NCI-H1694 treated with DMSO at 0.1 percent for 48 hours (cell line): ENCODE data around the gene GNA12.
"Not testable (repeated sequence)": the region's sequence is repeated elsewhere in the genome, so short reads cannot be mapped to it uniquely, and the experiment has no call there.

Source experiments
- DNase-seq: peaks from one replicate; lab custom pipeline; 2025; lab: John Stamatoyannopoulos, UW

The GNA12 gene

DNA sequence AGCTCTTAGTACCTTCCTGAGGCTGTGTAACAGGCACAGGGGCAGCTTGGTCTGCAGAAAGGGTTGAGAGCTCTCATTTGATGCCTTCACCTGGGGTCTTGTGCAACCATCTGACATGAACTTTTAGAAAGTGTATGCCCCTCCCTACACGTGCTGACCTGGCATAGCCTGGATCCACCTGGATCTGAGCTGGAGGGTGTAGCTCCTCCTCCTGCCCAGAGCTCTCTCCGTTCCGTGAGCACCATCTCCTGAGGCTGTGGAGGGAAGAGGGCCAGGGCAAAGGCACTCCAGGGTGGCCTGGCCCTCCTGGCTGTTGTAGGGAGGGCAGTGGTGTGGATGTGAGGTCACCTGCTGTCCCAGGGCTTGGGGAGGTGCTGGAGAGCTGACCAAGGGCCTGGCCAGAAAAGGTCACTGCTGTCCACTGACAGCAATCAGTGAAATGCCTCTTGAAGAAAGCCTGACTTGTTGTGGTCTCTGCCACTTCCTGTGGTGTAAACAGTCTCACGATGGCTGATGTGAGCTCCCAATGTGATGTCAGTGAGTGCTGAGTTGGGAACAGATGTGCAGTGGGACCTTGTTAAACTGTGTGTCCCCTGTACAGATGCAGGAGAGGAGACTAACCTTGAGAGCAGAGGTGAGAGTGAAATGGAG, 133.1 kb downstream of the GNA12 start:
- no peak for DNase-seq

DNA sequence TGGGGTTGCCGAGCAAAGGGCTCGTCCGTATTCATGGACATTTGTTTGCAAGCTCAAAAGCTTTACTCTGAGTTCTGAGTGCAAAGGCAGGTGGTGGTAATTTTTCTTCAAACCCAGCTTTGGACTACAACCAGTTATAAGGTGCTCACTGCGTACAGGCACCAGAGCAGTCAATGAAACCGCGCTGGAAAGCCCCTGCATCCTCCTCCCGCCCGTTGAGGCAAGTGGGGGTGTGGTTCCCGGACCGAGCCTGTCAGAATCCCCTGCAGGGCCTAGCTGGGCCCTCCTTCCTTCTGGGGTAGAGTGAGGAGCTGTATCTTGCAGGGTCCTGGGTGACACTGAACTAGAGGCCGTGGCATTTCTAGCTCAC, 133.8 kb downstream of the GNA12 start:
- no peak for DNase-seq

DNA sequence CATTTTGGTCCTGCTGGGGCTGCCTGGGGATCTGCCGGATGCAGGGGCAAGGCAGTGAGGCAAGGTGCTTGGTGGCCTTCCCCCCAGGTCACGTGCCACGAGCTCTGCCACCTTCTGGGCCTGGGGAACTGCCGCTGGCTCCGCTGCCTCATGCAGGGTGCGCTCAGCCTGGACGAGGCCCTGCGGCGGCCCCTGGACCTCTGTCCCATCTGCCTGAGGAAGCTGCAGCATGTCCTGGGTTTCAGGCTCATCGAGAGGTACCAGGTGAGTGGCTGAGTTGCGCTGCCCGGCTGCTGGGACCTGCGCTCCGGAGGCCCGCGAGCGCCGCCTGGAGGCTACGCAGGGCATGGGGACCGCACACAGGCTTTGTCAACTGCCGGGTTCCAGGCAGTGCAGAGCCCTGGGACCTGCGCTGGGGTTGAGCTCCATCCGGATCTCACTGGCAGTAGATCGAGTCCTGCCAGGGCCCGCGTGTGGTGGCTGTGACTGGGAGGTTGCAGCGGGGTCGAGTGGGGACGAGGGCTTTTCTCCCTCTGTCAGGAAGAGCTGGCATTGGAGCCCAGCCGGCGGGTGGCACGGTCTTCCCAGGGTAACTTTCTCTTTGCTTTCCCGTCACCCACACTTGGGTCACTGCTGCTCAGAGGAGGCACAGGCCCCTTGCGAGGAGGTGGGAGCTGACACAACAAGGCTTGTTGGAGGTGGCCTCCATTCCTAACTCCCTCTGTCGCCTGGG, 134.4 kb downstream of the GNA12 start:
- peak; percentile 43 for DNase-seq

DNA sequence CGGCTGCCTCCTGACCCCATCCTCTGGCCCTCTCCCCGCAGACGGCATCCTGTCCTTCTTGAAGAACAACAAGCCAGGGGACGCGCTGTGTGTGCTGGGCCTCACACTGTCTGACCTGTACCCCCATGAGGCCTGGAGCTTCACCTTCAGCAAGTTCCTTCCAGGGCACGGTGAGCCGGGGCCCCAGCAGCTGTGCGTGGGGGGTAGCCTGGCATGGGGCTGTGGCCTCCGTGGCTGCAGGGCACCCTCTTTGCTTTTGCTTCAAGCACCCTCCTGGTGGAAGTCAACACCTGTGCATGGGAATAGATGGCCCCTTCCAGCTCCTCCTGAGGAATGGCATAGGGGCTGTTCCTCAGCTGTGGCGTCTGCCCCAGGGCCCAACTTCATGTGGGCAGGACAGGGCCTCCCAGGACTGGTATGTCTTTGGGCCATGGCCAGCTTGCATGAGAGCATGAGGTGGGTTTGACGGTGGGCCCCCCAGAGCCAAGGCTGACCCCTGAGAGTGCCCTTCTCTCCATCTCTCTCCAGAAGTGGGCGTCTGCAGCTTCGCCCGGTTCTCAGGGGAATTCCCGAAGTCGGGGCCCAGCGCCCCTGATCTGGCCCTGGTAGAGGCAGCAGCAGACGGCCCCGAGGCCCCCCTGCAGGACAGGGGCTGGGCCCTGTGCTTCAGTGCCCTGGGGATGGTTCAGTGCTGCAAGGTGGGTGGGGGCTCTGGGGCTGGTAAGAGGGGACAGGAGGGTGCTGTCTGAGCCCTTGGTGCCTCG, 135.4 kb downstream of the GNA12 start:
- DNase-seq, result no peak

DNA sequence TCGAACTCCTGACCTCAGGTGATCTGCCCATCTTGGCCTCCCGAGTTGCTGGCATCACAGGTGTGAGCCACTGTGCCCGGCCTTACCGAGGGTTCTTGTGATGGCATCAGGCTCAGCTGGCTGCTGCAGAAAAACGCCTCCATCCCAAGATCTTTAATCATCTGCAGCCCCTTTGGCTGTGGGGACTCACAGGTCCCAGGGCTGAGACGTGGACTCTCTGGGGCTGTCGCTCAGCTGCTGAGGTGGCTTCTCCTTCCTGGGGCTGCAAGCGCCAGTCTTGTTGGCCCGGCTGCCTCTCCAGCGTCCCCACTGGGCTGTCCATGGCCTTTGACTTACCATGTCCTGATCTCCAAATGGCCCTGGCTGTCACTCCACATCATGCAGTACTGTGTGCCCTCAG, 136.1 kb downstream of the GNA12 start:
- DNase-seq, result no peak

DNA sequence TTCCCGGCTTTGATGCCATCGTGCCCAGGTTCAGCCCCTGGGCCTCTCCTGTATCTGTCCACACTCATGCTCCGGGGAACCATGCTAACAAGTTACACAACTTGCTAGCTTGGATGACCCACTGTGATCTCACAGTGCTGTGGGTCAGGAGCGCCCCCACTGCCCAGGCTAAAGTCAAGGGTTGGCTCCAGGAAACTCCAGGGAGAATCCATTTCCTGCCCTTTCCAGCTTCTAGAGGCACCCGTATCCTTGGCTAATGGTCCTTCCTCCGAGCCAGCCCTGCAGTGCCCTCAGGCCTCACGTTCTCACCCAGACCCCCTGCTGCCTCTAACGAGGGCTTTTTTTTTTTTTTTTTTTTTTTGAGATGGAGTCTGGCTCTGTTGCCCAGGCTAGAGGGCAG, 136.6 kb downstream of the GNA12 start:
- DNase-seq, result no peak

DNA sequence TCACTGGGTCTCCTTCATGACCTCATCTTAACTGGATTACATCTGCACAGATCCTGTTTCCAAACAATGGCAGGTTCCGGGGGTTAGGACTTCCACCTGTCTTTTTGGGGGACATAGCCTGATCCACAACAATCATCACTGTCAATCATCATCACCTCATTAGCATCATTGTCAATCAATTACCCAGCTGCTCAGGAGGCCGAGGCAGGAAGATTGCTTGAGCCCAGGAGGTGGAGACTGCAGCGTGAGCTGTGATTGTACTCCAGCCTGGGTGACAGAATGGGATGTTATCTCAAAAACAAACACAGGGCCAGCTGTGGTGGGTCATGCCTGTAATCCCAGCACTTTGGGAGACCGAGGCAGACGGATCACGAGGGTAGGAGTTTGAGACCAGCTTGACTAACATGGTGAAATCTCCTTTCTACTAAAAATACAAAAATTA, 137.4 kb downstream of the GNA12 start:
- DNase-seq, result no peak

DNA sequence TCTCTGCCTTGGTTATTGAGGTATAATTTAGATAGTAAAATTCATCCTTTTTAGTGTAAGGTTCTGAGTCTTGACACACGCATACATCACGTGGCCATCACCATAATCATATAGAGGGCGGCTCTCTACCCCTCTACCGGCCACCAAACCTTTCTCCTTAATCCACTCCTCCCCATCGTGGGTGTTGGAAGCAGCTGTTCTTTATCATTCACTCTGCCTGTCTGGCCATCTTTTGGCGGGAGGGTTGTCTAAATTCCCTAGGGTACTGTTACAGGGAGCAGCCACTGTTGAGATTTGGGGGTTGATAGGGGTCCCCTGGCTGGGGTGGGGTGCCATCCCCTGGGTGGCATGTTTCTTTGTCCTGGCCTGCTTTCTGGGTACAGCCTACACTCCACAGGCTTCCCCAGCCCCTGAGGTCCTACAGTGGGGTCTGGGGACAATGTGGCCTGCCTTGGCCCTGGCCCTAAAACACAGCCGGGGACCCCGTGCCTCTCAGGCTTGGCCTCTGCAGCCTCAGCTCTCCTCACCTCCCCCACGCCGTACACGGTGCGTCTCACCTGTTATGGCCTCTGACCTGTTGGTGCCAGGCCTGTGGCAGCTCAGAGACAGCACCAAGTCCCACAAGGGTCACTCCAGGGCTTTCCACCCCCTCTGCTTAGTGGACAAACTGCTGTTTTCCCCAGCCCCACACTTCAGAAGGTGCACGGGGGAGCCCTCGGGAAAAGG, 138.6 kb downstream of the GNA12 start:
- DNase-seq, result no peak

DNA sequence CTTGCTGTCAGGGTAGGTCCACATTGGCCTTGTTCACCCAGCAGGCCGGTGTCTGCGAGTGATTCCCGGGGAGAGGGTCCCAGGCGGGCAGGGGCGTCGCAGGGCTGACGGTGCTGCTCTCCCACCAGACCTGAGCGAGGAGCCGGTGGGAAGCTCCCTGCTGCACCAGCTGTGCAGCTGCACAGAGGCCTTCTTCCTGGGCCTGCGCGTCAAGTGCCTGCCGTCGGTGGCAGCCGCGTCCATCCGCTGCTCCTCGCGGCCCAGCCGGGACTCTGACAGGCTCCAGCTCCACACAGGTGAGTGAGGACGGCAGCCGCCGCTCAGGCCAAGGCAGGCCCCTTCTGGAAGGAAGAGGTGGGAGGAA, 141.5 kb downstream of the GNA12 start:
- DNase-seq, result no peak

DNA sequence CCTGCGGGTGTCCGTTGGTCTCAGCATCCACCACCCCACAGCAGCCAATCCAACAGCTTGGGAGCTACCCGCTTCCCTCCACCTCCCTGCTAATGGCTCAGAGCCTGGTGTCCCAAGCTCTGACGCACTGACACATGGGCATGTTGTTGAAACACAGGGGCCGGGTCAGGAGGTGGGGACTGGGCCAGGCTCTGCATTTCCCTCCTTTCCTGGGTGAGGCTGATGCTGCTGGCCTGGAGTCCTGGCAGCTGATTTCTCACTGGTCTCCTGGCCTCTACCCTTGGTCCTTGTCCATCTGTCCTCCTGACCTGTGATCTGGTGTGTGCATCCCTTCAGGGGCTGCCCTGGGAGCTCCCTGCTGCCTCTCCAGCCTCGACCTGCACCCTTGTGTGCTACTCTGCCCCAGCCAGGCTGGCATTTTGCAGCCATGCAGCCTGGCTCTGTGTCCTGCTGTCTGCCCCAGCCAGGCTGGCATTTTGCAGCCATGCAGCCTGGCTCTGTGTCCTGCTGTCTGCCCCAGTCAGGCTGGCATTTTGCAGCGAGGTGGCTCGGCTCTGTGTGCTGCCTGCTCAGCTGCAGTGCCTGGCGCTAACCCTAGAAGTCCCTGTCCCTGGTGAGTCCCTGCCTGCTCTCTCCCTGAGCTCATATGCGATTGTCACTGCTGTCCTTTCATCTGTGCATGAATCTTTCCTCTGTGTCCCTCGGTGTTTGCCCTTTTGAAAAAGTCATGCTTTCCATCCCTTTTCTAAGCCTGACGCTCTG, 142.1 kb downstream of the GNA12 start:
- DNase-seq, result no peak

DNA sequence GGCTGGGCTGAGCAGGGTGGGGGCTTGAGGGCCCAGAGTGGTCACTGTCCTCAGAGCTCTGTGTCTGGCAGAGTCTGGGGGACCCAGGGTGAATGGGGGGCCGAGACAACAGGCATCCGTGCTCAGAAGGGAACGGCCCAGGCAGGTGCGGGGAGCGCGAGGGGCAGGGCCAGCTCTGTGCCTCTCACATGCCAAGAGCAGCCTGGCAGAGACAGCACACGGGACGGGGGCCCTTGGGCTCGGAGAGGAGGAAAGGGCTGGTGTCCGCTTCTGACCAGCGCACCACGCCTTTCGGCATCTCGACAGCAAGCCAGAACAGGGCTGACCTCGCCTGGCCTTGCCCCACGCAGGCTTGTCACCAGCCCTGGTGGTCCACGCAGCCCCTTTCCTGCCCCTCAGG, 142.7 kb downstream of the GNA12 start:
- no peak for DNase-seq

DNA sequence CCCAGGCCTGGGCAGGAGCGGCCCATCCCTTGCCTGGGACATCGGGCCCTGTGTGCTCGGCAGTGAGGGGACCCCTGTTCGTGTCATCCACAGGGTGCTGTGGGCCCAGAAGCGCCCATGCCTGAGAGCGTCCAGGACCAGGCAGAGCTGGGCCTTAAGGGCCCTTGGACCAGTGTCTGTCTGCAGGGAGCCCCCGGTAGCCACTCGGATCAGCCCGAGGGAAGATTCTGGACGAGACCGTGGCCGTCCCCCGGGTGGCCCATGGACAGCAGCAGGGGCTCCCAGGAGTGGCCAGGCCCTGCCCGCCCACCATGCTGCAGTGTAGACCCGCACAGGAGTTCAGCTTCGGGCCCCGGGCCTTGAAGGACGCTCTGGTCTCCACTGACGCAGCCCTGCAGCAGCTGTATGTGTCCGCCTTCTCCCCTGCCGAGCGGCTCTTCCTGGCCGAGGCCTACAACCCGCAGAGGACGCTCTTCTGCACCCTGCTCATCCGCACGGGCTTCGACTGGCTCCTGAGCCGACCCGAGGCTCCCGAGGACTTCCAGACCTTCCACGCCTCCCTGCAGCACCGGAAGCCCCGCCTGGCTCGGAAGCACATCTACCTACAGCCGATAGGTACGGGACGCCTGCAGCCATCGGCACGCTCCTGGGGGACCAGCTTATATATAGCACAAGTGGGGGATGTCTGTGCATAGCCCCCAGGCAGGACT, 143.8 kb downstream of the GNA12 start:
- no peak for DNase-seq

DNA sequence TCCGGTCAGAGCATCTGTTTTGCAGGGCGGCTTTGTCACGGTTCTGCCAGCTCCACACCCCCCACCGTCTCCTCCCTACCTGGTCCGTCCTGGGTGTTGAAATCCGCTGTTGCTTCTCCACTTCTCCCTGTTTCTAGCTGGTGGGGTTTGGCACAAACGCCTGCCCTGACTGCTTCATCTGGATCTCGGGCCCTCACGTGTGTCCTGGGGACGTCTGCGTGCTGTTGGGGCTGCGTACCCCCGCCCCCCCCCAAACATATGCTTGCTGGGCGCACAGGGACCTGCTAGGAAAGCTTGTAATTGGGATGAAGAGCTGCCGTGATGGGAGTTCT, 144.9 kb downstream of the GNA12 start:
- DNase-seq, result no peak

DNA sequence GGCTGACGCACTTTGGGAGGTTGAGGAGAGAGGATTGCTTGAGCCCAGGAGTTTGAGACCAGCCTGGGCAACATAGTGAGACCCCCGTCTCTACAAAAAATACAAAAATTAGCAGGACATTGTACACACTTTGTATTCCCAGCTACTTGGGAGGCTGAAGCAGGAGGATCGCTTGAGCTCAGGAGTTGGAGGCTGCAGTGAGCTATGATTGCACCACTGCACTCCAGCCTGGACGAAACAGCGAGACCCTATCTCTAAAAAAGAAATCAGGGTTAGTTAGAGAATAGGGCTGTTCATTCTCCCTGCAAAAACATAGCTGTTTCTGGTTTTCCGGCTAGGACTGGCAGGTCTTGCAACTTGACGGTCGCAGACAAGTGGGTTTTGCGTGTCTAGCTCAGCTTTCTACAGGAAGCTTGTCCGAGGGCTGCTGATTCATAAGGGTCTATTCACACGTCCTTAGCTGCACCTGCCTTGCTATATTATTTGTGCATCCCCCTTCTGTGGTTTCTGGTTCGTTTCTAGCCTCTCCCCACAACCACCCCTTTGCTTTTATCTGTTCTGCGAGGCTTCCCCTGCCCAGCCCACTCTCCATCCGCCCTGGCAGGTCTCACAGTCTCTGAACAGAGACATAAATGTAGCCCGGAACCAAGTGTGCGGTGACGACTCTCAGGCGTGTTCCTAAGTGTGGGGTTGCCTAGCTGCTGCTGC, 145.4 kb downstream of the GNA12 start:
- DNase-seq, result no peak

DNA sequence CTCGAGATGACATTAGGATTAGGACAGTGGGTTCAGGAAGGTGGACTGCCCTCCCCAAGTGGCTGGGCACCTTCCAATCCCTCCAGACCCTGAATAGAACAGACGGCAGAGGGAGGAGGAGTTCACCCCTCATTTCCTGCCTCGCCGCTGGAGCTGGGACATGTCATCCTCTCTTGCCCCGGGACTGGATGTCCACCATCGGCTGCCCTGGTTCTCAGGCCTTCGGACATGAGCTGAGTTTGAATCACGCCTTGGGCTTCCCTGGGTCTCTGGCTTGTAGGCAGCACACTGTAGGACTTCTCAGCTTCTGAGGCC, 150.0 kb downstream of the GNA12 start:
- DNase-seq, result not testable (repeated sequence)

DNA sequence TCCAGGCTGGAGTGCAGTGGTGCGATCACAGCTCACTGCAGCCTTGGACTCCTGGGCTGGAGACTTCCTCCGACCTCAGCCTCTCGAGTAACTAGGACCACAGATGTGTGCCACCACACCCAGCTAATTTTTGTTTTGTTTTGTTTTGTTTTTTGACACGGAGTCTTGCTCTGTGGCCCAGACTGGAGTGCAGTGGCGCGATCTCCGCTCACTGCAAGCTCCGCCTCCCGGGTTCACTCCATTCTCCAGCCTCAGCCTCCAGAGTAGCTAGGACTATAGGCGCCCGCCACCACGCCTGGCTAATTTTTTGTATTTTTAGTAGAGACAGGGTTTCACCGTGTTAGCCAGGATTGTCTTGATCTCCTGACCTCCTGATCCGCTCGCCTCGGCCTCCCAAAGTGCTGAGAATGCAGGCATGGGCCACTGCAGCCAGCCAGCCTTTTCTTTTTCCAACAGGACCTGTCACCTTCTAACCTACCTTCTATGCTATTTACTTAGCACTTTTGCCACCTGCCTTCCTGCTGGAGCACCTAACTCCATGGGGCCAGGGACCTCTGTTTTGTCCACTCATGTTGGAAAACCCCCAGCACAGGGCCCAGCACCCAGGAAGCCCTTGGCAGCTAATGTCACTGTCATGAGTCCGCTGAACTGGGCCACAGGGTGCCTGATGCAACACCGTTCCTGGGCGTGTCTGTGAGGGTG, 150.5 kb downstream of the GNA12 start:
- DNase-seq, result not testable (repeated sequence)

DNA sequence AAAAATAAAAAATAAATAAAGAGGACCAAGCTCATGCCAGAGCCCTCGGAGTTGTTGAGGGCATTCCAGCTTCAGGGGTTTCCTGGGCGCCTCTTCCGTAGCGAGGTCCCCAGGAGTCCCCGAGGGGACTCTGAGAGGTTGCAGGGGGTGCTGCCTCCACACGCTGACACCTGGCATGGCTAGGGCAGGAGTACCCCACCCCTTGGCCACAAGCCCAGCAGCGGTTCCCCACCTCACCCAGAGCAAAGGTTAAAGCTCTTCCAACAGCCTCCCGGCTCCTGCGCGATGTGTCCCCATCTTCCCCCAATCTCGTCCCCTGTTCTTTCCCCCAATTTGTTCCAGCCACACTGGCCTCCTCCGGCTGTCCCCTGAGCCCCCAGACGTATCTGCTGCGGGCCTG, 151.6 kb downstream of the GNA12 start:
- DNase-seq, result no peak

DNA sequence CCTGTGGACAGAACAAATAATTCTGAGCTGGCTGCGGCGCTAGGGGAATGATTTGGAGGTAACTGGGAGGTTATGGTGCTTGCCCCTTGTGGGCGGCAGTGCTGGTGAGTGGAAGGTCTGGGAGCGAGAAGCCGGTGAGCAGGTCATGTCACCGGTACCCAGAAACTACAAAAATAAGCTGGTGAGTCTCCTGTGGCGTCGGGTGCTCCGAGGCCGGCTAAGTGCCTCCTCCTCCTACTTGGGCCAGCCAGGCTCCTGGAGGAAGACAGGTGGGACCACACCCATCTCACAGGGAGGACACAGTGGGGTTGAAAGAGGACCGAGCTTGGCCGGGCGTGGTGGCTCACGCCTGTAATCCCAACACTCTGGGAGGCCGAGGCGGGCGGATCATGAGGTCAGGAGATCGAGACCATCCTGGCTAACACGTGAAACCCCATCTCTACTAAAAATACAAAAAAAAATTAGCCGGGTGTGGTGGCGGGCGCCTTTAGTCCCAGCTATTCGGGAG, 152.1 kb downstream of the GNA12 start:
- not testable (repeated sequence) for DNase-seq

DNA sequence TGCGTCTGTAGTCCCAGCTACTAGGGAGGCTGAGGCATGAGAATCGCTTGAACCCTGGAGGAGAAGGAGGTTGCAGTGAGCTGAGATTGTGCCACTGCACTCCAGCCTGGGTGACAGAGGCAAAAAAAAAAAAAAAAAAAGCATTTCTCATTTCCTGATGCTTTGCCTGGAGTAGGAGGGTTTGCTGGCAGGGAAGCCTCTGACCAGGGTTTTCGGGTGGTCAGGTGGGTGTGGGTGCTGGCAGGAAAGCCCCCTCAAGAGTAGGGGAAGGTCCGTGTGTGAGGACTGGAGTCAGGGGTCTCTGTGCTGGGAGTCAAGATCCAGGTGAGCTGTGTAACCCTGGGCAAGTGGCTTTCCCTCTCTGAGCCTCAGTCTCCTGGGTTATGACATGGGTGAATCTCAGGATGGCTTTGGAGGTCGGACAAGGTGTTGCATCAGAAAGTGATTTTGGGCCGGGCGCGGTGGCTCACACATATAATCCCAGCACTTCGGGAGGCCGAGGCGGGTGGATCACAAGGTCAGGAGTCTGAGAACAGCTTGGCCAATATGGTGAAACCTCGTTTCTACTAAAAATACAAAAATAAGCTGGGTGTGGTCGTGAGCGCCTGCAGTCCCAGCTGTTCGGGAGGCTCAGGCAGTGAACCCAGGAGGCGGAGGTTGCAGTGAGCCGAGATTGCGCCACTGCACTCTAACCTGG, 152.9 kb downstream of the GNA12 start:
- no peak for DNase-seq
